HepG2 (cell line): Measurements from ENCODE around the gene WBP1. TPM values are rescaled to one million over a fixed set of nuclear protein-coding genes. Genes with fewer than 3 reads are reported as not detected.
A peak's percentile ranks its signal among the peaks of the same experiment; 100 is the strongest.

ENCODE experiments used
- ATAC-seq: fragments of 200-7000 bp; cut with Tn5 transposase; 3 replicates; pipeline ENCODE4 v1.9.1; 2020; ENCODE audit warnings: mild to moderate bottlenecking, moderate library complexity
- BruUV-seq: library from RNA; stranded (reverse); fragments of 400-500 nt; replicated peaks from 2 replicates; lab custom pipeline; 2021; lab: Mats Ljungman, UMichigan
- CTCF ChIA-PET: fragments of 300-600 bp; formaldehyde crosslinking; extraction: SDS; loops from one replicate; lab custom pipeline; 2021; ENCODE audit warnings: low total read pairs, inconsistent platforms, low intra/inter-chr PET ratio; lab: Yijun Ruan, JAX
- POLR2A ChIA-PET: fragments of 350-600 bp; sonication (Branson Sonifier 250); formaldehyde crosslinking; loops from one replicate; lab custom pipeline; 2020; ENCODE audit warnings: antibody characterized with exemption, inconsistent platforms; lab: Yijun Ruan, JAX
- DNase-seq: peaks from one replicate; pipeline ENCODE4 v3.0.0-alpha.2; 2015; ENCODE audit warnings: low spot score
- FAIRE-seq: peaks from 3 replicates; lab custom pipeline; 2011; peaks lifted over from hg19 to GRCh38; lab: Jason Lieb, UNC
- H2AFZ ChIP-seq: one replicate; pipeline ENCODE4 v1.6.1; 2011; ENCODE audit warnings: low read length, inconsistent platforms
- H3K27ac ChIP-seq: fragments of 300-600 bp; 3 replicates; pipeline ENCODE4 v1.8.0; 2011; ENCODE audit warnings: mixed run types, mild to moderate bottlenecking, mixed read lengths, low read length, inconsistent platforms; ENCODE audit not compliant: insufficient read depth; ENCODE audit errors: extremely low read length
- H3K27me3 ChIP-seq, 2 experiments: fragments of 200-600 bp in 1 of 2; 2 replicates in 1 of 2; 3 replicates in 1 of 2; pipeline versions ENCODE4 v1.6.0 to v1.8.0; 2011; ENCODE audit warnings: low read length in 2 of 2, mild to moderate bottlenecking in 2 of 2, moderate library complexity in 2 of 2, inconsistent platforms in 1 of 2; ENCODE audit not compliant: insufficient read depth in 2 of 2, control insufficient read depth in 1 of 2
- H3K36me3 ChIP-seq, 2 experiments: fragments of 200-600 bp in 1 of 2; replicated peaks in 1 of 2; 2 replicates in 1 of 2; 3 replicates in 1 of 2; pipeline versions ENCODE4 v1.5.1 to v1.8.0; 2011; ENCODE audit warnings: low read length in 2 of 2, inconsistent platforms in 1 of 2; ENCODE audit not compliant: insufficient read depth in 2 of 2, control insufficient read depth in 1 of 2
- H3K4me1 ChIP-seq: 2 replicates; pipeline ENCODE4 v1.5.1; 2012; ENCODE audit warnings: low read length, inconsistent platforms; ENCODE audit not compliant: insufficient read depth
- H3K4me2 ChIP-seq: 2 replicates; pipeline ENCODE4 v1.6.0; 2011; ENCODE audit warnings: low read depth, low read length, inconsistent platforms
- H3K4me3 ChIP-seq, 3 experiments: fragments of 200-600 bp in 1 of 3; sonication (generic), shearing (Covaris generic) in 1 of 3; replicated peaks in 1 of 3; 2 replicates each; pipeline ENCODE4 v1.5.1; 2011 to 2016; ENCODE audit warnings: low read length in 3 of 3, inconsistent platforms in 2 of 3, low read depth in 2 of 3, mild to moderate bottlenecking in 2 of 3, control low read depth in 1 of 3, mixed read lengths in 1 of 3; ENCODE audit not compliant: insufficient read depth in 1 of 3
- H3K79me2 ChIP-seq: one replicate; pipeline ENCODE4 v1.6.1; 2011; ENCODE audit warnings: low read length, inconsistent platforms; ENCODE audit not compliant: insufficient read depth
- H3K9ac ChIP-seq: 2 replicates; pipeline ENCODE4 v1.6.0; 2011; ENCODE audit warnings: mild to moderate bottlenecking, low read depth, low read length, inconsistent platforms; ENCODE audit not compliant: insufficient read depth
- H3K9me3 ChIP-seq: 2 replicates; pipeline ENCODE4 v1.5.1; 2012; ENCODE audit warnings: mild to moderate bottlenecking, low read length
- H4K20me1 ChIP-seq: 2 replicates; pipeline ENCODE4 v1.6.0; 2011; ENCODE audit warnings: inconsistent platforms, mild to moderate bottlenecking, low read length, moderate library complexity; ENCODE audit not compliant: insufficient read depth
- EEA1 ChIP-seq: sonication (generic); formaldehyde crosslinking; IDR thresholded peaks from 2 replicates; pipeline ENCODE4 v1.5.1; 2020; ENCODE audit warnings: mild to moderate bottlenecking, missing genetic modification reagents, borderline replicate concordance
- POLR2AphosphoS2 ChIP-seq: IDR thresholded peaks from 2 replicates; pipeline ENCODE4 v1.6.1; 2011; ENCODE audit warnings: low read depth, low read length, improper control_type of control experiment
- SP2 ChIP-seq: sonication (generic); formaldehyde crosslinking; IDR thresholded peaks from 2 replicates; pipeline ENCODE4 v1.5.1; 2020; ENCODE audit warnings: mild to moderate bottlenecking, missing genetic modification reagents
- ZFP36L2 ChIP-seq: sonication (generic); formaldehyde crosslinking; IDR thresholded peaks from 2 replicates; pipeline ENCODE4 v1.4.0; 2020; ENCODE audit warnings: missing genetic modification reagents
- ZNF337 ChIP-seq: sonication (generic); formaldehyde crosslinking; IDR thresholded peaks from 2 replicates; pipeline ENCODE4 v1.5.1; 2020; ENCODE audit warnings: missing genetic modification reagents, low read depth, mild to moderate bottlenecking, borderline replicate concordance
- ZNF782 ChIP-seq: sonication (generic); formaldehyde crosslinking; IDR thresholded peaks from 2 replicates; pipeline ENCODE4 v1.4.0; 2020; ENCODE audit warnings: missing genetic modification reagents, mild to moderate bottlenecking, borderline replicate concordance
- WGBS: methylation state at CpG from one replicate; pipeline ENCODE4 v1.1.6; 2017; ENCODE audit warnings: low lambda C conversion rate; 5-methylcytosine and 5-hydroxymethylcytosine counted together
- in situ Hi-C: cut with HindIII; loops from 2 replicates; pipeline ENCODE4 v1.10.0; 2017; ENCODE audit warnings: low pct_unique_long_range_greater_than_20kb; ENCODE audit not compliant: extremely low pct_ligation_motif_present
- intact Hi-C: fragments of 100-400 bp; cut with micrococcal nuclease; formaldehyde crosslinking; loops from one replicate; pipeline ENCODE4 v1.10.0; 2022; ENCODE audit not compliant: unreplicated experiment
- polyA plus RNA-seq, 8 experiments: library from polyadenylated mRNA; depleted of rRNA in 3 of 8; stranded (reverse) in 7 of 8; unstranded in 1 of 8; fragments of >200 nt; fragmentation: Illumina TruSeq in 4 of 8; extraction: Trizol in 4 of 8; gene quantifications; 2 replicates each; pipeline versions ENCODE4 v1.2.1 to v1.2.3, GENCODE V29; 2011 to 2016; ENCODE audit warnings: low read depth in 4 of 8, missing spikeins in 1 of 8, mixed read lengths in 1 of 8; ENCODE audit not compliant: insufficient read depth in 1 of 8
- total RNA-seq, 5 experiments: library from RNA; depleted of rRNA; stranded (reverse); fragments of >200 nt; fragmentation: Illumina TruSeq; extraction: Trizol; gene quantifications; 2 replicates each; pipeline ENCODE4 v1.2.3, GENCODE V29; 2016; ENCODE audit warnings: low read depth in 1 of 5
- TF ChIP-seq, protein P1 (sequence below): sonication (generic); formaldehyde crosslinking; IDR thresholded peaks from 2 replicates; pipeline ENCODE4 v1.9.0; 2021; ENCODE audit warnings: missing genetic modification reagents, borderline replicate concordance
- TF ChIP-seq, protein P2 (sequence below): sonication (generic); formaldehyde crosslinking; IDR thresholded peaks from 2 replicates; pipeline ENCODE4 v1.8.0; 2022; ENCODE audit warnings: mild to moderate bottlenecking, missing genetic modification reagents, borderline replicate concordance
- TF ChIP-seq, protein P3 (sequence below): sonication (generic); formaldehyde crosslinking; conservative IDR thresholded peaks from 2 replicates; pipeline ENCODE4 v1.4.0; 2020; ENCODE audit warnings: missing genetic modification reagents
- TF ChIP-seq, protein P4 (sequence below): sonication (generic); formaldehyde crosslinking; IDR thresholded peaks from 2 replicates; pipeline ENCODE4 v1.5.1; 2020; ENCODE audit warnings: missing genetic modification reagents, mild to moderate bottlenecking, borderline replicate concordance
- TF ChIP-seq, protein P5 (sequence below): sonication (generic); formaldehyde crosslinking; IDR thresholded peaks from 2 replicates; pipeline ENCODE4 v1.8.1; 2023; ENCODE audit warnings: mild to moderate bottlenecking, moderate library complexity, missing genetic modification reagents

The WBP1 gene
- total and polyA plus RNA-seq, 2 of the 13 experiments (the other 11 are each of a cell fraction or from before 2014, with no cell fraction given), result 38.8 to 85.7 TPM

DNA sequence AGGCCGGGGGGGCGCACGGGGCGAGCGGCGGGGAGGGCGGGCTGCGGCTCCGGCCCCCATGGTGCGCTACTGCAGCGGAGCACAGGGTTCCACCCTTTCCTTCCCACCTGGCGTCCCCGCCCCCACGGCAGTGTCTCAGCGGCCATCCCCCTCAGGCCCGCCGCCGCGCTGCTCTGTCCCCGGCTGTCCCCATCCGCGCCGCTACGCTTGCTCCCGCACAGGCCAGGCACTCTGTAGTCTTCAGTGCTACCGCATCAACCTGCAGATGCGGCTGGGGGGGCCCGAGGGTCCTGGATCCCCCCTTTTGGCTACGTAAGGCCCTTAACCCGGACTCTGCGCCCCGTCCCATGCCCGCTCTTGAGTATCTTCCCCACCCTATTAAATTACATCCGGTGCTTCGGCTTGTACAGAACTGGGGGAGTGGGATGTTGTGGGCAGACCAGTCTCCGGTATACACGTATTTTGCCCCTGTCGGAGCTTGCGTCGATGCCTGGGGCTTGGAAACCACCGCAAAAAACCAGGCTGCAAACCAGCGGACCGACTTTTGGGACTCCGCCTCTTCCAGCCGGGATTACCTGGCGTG is 598 bp upstream of the WBP1 start:
- 1% methylated on average over 14 of the region's 46 CpGs for WGBS
- H3K4me3 ChIP-seq, result peak overlapping the region; percentile 75 to 92 (median 76)
- peaks cover 22% of the 10 kb centered on the region for H3K79me2 ChIP-seq
- intact Hi-C loops (loop anchor here (1.0 to 2.0 kb wide), 3 partner anchors 15 to 71 kb away; partner anchors contain the start of genes AUP1, HTRA2 and MRPL53), in situ Hi-C loops (no loop called here)
- H3K4me1 ChIP-seq, result peaks cover 44% of the 10 kb centered on the region
- peak overlapping the region; percentile 95 for H3K4me2 ChIP-seq
- H3K9ac ChIP-seq, result peak overlapping the region; percentile 85
- H3K9me3 ChIP-seq, result no peaks in the 10 kb centered on the region
- H3K36me3 ChIP-seq, result peaks cover 1 to 17% of the 10 kb centered on the region in 2 experiments
- POLR2A ChIA-PET, result interaction anchor here (0.6 to 12.4 kb wide), 22 partner anchors 10 to 1244 kb away, joined by 3 to 342 read pairs (median 10); partner anchors contain the start of genes AUP1, C2orf81, CCDC142 and DQX1
- peak; percentile 65 for ATAC-seq
- no peak overlapping the region for H2AFZ ChIP-seq
- H3K27me3 ChIP-seq, result no peaks in the 10 kb centered on the region; a peak in 1 of 5 replicates
- no TSS peak for BruUV-seq
- peaks cover 4% of the 10 kb centered on the region; the same call in 1 of the 2 replicates for H4K20me1 ChIP-seq
- DNase-seq, result peak; percentile 68
- FAIRE-seq, result no peak
- CTCF ChIA-PET, result no interaction called here
- H3K27ac ChIP-seq, result peak overlapping the region; percentile 89
- TF ChIP-seq SP2 (no peak), EEA1 (CRISPR knock-in tag) (peak; percentile 27; the same call in 1 of the 2 replicates), ZNF782 (CRISPR knock-in tag) (peak; percentile 87; the same call in 1 of the 2 replicates), POLR2AphosphoS2 (no peak), ZNF337 (CRISPR knock-in tag) (peak; percentile 11; the same call in 1 of the 2 replicates), ZFP36L2 (no peak)
- TF ChIP-seq, protein P1, sequence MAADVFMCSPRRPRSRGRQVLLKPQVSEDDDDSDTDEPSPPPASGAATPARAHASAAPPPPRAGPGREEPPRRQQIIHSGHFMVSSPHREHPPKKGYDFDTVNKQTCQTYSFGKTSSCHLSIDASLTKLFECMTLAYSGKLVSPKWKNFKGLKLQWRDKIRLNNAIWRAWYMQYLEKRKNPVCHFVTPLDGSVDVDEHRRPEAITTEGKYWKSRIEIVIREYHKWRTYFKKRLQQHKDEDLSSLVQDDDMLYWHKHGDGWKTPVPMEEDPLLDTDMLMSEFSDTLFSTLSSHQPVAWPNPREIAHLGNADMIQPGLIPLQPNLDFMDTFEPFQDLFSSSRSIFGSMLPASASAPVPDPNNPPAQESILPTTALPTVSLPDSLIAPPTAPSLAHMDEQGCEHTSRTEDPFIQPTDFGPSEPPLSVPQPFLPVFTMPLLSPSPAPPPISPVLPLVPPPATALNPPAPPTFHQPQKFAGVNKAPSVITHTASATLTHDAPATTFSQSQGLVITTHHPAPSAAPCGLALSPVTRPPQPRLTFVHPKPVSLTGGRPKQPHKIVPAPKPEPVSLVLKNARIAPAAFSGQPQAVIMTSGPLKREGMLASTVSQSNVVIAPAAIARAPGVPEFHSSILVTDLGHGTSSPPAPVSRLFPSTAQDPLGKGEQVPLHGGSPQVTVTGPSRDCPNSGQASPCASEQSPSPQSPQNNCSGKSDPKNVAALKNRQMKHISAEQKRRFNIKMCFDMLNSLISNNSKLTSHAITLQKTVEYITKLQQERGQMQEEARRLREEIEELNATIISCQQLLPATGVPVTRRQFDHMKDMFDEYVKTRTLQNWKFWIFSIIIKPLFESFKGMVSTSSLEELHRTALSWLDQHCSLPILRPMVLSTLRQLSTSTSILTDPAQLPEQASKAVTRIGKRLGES (CRISPR knock-in tag), result no peak
- TF ChIP-seq, protein P2, sequence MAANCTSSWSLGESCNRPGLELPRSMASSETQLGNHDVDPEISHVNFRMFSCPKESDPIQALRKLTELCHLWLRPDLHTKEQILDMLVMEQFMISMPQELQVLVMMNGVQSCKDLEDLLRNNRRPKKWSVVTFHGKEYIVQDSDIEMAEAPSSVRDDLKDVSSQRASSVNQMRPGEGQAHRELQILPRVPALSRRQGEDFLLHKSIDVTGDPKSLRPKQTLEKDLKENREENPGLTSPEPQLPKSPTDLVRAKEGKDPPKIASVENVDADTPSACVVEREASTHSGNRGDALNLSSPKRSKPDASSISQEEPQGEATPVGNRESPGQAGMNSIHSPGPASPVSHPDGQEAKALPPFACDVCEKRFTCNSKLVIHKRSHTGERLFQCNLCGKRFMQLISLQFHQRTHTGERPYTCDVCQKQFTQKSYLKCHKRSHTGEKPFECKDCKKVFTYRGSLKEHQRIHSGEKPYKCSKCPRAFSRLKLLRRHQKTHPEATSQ (CRISPR knock-in tag), result peak; percentile 92; the same call in 1 of the 2 replicates
- TF ChIP-seq, protein P3, sequence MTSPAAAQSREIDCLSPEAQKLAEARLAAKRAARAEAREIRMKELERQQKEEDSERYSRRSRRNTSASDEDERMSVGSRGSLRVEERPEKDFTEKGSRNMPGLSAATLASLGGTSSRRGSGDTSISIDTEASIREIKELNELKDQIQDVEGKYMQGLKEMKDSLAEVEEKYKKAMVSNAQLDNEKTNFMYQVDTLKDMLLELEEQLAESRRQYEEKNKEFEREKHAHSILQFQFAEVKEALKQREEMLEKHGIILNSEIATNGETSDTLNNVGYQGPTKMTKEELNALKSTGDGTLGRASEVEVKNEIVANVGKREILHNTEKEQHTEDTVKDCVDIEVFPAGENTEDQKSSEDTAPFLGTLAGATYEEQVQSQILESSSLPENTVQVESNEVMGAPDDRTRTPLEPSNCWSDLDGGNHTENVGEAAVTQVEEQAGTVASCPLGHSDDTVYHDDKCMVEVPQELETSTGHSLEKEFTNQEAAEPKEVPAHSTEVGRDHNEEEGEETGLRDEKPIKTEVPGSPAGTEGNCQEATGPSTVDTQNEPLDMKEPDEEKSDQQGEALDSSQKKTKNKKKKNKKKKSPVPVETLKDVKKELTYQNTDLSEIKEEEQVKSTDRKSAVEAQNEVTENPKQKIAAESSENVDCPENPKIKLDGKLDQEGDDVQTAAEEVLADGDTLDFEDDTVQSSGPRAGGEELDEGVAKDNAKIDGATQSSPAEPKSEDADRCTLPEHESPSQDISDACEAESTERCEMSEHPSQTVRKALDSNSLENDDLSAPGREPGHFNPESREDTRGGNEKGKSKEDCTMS, result no peak
- TF ChIP-seq, protein P4, sequence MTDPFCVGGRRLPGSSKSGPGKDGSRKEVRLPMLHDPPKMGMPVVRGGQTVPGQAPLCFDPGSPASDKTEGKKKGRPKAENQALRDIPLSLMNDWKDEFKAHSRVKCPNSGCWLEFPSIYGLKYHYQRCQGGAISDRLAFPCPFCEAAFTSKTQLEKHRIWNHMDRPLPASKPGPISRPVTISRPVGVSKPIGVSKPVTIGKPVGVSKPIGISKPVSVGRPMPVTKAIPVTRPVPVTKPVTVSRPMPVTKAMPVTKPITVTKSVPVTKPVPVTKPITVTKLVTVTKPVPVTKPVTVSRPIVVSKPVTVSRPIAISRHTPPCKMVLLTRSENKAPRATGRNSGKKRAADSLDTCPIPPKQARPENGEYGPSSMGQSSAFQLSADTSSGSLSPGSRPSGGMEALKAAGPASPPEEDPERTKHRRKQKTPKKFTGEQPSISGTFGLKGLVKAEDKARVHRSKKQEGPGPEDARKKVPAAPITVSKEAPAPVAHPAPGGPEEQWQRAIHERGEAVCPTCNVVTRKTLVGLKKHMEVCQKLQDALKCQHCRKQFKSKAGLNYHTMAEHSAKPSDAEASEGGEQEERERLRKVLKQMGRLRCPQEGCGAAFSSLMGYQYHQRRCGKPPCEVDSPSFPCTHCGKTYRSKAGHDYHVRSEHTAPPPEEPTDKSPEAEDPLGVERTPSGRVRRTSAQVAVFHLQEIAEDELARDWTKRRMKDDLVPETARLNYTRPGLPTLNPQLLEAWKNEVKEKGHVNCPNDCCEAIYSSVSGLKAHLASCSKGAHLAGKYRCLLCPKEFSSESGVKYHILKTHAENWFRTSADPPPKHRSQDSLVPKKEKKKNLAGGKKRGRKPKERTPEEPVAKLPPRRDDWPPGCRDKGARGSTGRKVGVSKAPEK (CRISPR knock-in tag), result no peak
- TF ChIP-seq, protein P5, sequence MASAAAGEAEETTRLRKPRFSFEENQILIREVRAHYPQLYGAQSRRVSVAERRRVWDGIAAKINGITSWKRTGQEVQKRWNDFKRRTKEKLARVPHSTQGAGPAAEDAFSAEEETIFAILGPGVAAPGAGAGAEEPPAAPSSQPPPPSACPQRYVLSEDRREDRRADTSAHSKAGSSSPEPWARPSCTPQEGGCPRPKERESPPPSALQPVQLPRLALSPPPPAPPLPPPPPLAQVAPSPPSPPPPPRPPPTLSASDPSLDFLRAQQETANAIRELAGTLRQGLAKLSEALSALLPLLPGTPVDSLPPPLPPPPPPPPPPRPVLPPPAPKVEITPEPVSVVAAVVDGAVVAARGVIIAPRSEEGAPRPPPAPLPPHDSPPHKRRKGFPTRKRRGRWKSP (CRISPR knock-in tag), result peak; percentile 74; the same call in 1 of the 2 replicates
